Measurements from ENCODE around the gene PCNX1. TPM values are rescaled to one million over a fixed set of nuclear protein-coding genes. Genes with fewer than 3 reads are reported as not detected.
A peak's percentile ranks its signal among the peaks of the same experiment; 100 is the strongest.

PCNX1 gene
- total and polyA plus RNA-seq, 2 of the 4 experiments (the other 2 are of a cell fraction), result 15.0 to 43.7 TPM

DNA sequence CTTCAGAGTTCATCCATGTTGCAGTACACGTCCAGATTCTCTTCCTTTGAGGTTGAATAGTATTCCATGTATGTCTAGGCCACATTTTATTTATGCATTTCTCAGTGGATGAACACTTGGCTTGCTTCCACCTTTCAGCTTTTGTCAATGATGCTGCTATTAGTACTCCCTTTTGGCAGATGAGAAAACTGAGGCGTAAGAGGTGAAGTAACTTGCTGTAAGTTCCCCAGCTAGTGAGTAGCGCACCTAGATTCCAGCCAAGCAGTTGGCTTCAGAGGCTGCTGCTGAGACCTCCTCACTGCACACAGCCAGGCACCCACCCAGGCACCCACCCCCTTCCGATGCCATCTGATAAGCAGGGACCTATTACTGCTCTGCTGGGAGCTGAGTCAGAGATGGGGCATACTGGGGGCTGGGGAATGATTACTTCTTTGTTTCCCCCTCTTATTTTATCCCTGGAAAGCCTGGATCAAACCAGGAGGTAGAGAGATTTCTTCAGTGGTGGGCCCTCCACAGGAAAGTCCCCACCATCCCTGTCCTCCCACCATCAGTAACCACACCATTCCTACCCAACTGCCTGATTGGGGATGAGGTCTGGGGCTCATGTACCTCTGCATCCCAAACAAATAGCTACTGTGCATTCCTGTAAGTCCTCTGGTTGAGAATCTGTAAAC lies 234.6 kb downstream of the PCNX1 start:
- peak; percentile 6 for ATAC-seq (ENCODE audit: low read depth)
- H3K27ac ChIP-seq (ENCODE audit: insufficient read depth, low read length), result peak overlapping the region; percentile 52
- in situ Hi-C loops (cut with MboI; ENCODE audit: low sequenced_read_pairs), result loop anchor here (10.0 kb wide), 1 partner anchor 173 kb away; no protein-coding TSS in a partner anchor
- H3K4me1 ChIP-seq (ENCODE audit: control insufficient read depth, insufficient read depth, low read length), result peaks cover 18% of the 10 kb centered on the region
- 100% methylated on average over 1 of the region's 4 CpGs; no CpG with 5 or more reads in 1 of the 2 experiments for WGBS, 2 experiments (ENCODE audit: extremely low coverage in 2 of 2, insufficient read length in 1 of 2)
- H3K23ac ChIP-seq (ENCODE audit: low read depth, low read length), result peak overlapping the region; percentile 97
- H2AK9ac ChIP-seq (replicated peaks; ENCODE audit: low read depth, low read length, poor library complexity), result peak overlapping the region; percentile 75
- H3K27me3 ChIP-seq (ENCODE audit: control insufficient read depth, insufficient read depth, low read length), result no peaks in the 10 kb centered on the region
- H3K9me1 ChIP-seq (ENCODE audit: insufficient read depth, low read length), result peaks cover 22% of the 10 kb centered on the region
- peak overlapping the region; percentile 98 for H2BK20ac ChIP-seq (ENCODE audit: low read depth, low read length)
- H4K8ac ChIP-seq (ENCODE audit: low read depth in 2 of 2, low read length in 2 of 2), result peak overlapping the region; percentile 63 to 92
- no TSS peak for BruUV-seq (replicated peaks)
- H2BK5ac ChIP-seq (ENCODE audit: low read depth, low read length, poor library complexity, severe bottlenecking), result peak overlapping the region; percentile 100
- H3K4ac ChIP-seq (ENCODE audit: low read depth, low read length), result peak overlapping the region; percentile 98
- no peak overlapping the region; the same call in 1 of the 2 replicates for H3K9ac ChIP-seq (ENCODE audit: low read depth, low read length)
- peak overlapping the region; percentile 80 for H4K5ac ChIP-seq (ENCODE audit: low read depth, low read length)
- H3K56ac ChIP-seq (ENCODE audit: extremely low read depth, insufficient read depth, low read length), result peak overlapping the region; percentile 81
- TF ChIP-seq RFX5 (IDR thresholded peaks at IDR 0.05; ENCODE audit: low read depth, low read length) (no peak), POLR2A (IDR thresholded peaks at IDR 0.05; ENCODE audit: low read depth, low read length) (peak; percentile 19; the same call in 1 of the 2 replicates)
- peak overlapping the region; percentile 94 for H3K14ac ChIP-seq (replicated peaks; ENCODE audit: low read depth, low read length)
- H2AFZ ChIP-seq (replicated peaks; ENCODE audit: low read length, poor library complexity), result peak overlapping the region; percentile 67
- dilution Hi-C loops (cut with HindIII; ENCODE audit: low sequenced_read_pairs, unreplicated experiment), result no loop called here
- no peak overlapping the region; the same call in 1 of the 2 replicates for H3K4me2 ChIP-seq (ENCODE audit: low read depth, low read length)
- H2BK120ac ChIP-seq (ENCODE audit: low read depth, low read length), result peak overlapping the region; percentile 96
- CTCF ChIA-PET, result interaction anchor here (0.5 to 1.7 kb wide), 6 partner anchors 19 to 611 kb away, joined by 3 to 7 read pairs (median 4); no protein-coding TSS in a partner anchor
- no peaks in the 10 kb centered on the region for H3K36me3 ChIP-seq (ENCODE audit: control insufficient read depth, insufficient read depth, low read length)
- H3K9me3 ChIP-seq (ENCODE audit: control insufficient read depth, insufficient read depth, low read length), result peaks cover 2% of the 10 kb centered on the region; the same call in 1 of the 2 replicates
- peak overlapping the region; percentile 61; the same call in 2 of the 3 replicates for H2BK15ac ChIP-seq (ENCODE audit: low read depth, low read length)
- POLR2A ChIA-PET (ENCODE audit: unreplicated experiment), result interaction anchor here (0.6 to 0.7 kb wide), 2 partner anchors 354 to 1443 kb away, joined by 4 to 8 read pairs; no protein-coding TSS in a partner anchor
- H4K20me1 ChIP-seq (ENCODE audit: insufficient read depth, low read length), result 0 out of 2 replicates have a peak, but pooled peaks cover 3% of the 10 kb centered on the region
- no peak overlapping the region for H3K4me3 ChIP-seq (ENCODE audit: insufficient read depth, low read depth, low read length)
- peaks cover 0 to 6% of the 10 kb centered on the region in 2 experiments; a peak in 3 of 4 replicates for H3K79me1 ChIP-seq (ENCODE audit: low read depth in 1 of 2, low read length in 2 of 2)
- intact Hi-C loops (cut with micrococcal nuclease), result loop anchor here (1.0 kb wide), 1 partner anchor 179 kb away; no protein-coding TSS in a partner anchor
- peak overlapping the region; percentile 95 for H2AK5ac ChIP-seq (ENCODE audit: low read depth, low read length)
- peak; percentile 59 for DNase-seq
- peak overlapping the region; percentile 89 for H3K18ac ChIP-seq (ENCODE audit: low read depth, low read length)
- peak overlapping the region; percentile 97 for H4K91ac ChIP-seq (ENCODE audit: insufficient read depth, low read depth, low read length)
